Limb (tissue), 2 donors: ENCODE data around the gene TNFRSF1B.

Source experiments
- DNase-seq, 2 donors: peaks; one replicate each; pipeline ENCODE4 v3.0.0-alpha.2; 2016; ENCODE audit errors: extremely low spot score in 2 of 2

TNFRSF1B gene

DNA sequence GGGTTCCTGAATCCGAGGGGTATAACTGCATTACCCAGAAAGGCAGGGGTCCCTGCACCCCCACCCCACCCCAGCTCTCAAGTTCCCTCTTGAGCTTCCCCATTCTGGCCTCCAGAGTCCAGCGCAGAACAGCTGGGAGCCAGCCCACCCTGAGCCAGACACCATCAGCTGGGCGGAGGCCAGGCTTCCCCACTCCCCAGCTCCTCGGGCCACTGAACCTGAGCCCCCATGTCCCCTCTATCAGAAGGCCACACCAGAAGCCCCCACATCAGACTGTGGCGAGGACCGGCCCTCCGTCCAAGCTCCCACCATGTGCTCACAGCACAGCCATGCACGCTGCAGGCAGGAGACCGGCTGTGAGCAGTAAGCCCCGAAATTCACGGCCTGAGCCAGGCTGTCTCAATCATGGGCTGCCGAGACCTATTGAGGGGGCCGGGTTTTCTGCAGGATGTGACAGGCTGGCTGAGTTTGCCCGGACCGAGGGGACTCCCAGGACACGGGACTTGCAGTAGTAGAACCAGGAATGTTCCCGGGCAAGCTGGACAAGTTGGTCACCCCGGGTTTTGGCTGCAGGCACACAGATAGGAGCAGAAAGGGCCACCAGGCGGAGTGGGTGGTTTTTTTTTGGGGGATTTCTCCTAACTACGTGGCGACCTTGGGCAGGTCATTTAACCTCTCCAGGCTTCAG is 25.5 kb upstream of the TNFRSF1B start:
- DNase-seq = no peak

DNA sequence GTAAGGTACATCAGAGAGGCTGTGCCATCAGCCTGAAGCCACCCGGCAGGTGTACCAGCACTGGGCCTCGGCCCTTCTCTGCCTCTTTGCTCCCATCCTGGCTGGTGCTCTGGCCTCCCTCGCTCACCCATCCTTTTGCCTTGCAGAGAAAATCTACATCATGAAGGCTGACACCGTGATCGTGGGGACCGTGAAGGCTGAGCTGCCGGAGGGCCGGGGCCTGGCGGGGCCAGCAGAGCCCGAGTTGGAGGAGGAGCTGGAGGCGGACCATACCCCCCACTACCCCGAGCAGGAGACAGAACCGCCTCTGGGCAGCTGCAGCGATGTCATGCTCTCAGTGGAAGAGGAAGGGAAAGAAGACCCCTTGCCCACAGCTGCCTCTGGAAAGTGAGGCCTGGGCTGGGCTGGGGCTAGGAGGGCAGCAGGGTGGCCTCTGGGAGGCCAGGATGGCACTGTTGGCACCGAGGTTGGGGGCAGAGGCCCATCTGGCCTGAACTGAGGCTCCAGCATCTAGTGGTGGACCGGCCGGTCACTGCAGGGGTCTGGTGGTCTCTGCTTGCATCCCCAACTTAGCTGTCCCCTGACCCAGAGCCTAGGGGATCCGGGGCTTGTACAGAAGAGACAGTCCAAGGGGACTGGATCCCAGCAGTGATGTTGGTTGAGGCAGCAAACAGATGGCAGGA is 24.5 kb upstream of the TNFRSF1B start:
- DNase-seq = no peak

DNA sequence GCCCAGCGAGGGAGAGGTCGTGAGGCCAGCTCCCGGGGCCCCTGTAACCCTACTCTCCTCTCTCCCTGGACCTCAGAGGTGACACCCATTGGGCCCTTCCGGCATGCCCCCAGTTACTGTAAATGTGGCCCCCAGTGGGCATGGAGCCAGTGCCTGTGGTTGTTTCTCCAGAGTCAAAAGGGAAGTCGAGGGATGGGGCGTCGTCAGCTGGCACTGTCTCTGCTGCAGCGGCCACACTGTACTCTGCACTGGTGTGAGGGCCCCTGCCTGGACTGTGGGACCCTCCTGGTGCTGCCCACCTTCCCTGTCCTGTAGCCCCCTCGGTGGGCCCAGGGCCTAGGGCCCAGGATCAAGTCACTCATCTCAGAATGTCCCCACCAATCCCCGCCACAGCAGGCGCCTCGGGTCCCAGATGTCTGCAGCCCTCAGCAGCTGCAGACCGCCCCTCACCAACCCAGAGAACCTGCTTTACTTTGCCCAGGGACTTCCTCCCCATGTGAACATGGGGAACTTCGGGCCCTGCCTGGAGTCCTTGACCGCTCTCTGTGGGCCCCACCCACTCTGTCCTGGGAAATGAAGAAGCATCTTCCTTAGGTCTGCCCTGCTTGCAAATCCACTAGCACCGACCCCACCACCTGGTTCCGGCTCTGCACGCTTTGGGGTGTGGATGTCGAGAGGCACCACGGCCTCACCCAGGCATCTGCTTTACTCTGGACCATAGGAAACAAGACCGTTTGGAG is 23.7 kb upstream of the TNFRSF1B start:
- no peak for DNase-seq

DNA sequence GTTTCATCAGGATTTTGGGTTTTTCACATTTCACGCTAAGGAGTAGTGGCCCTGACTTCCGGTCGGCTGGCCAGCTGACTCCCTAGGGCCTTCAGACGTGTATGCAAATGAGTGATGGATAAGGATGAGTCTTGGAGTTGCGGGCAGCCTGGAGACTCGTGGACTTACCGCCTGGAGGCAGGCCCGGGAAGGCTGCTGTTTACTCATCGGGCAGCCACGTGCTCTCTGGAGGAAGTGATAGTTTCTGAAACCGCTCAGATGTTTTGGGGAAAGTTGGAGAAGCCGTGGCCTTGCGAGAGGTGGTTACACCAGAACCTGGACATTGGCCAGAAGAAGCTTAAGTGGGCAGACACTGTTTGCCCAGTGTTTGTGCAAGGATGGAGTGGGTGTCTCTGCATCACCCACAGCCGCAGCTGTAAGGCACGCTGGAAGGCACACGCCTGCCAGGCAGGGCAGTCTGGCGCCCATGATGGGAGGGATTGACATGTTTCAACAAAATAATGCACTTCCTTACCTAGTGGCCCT is 23.1 kb upstream of the TNFRSF1B start:
- DNase-seq = peak in 1 of 2 donors; percentile 21

DNA sequence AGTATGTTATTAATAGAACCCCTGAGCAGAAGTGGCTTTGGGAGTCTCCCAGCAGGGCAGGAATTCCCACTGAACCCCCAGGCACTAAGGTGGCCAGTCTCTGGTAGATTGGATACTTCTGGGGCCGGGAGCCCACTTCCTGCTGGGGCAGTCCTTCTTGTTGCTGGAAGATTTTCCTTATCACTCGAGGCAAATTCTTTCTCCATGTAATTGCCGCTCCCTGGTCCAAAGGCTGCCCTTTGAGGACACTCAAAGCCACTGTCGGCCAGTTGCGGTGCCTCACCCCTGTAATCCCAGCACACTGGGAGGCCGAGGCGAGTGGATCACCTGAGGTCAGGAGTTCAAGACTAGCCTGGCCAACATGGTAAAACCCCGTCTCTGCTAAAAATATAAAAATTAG is 22.6 kb upstream of the TNFRSF1B start:
- no peak for DNase-seq

DNA sequence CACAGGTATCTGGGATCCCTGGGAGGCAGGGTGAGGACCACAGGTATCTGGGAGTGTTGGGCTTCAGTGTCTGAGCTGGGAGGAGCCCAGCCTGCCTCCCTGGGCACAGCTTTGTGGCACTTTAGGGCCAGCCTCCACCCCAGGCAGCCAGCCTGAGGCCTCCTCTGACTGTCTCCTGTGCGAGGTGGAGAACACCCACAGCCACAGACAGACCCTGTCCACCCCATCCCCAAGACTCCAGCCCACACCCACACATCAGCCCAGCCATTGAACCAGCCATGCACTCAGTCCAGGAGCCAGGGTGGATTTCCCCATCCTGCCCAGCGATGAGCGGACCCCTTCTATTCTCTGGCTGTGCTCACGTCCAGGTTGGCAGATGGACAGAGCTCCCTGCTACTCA is 21.8 kb upstream of the TNFRSF1B start:
- DNase-seq = no peak

DNA sequence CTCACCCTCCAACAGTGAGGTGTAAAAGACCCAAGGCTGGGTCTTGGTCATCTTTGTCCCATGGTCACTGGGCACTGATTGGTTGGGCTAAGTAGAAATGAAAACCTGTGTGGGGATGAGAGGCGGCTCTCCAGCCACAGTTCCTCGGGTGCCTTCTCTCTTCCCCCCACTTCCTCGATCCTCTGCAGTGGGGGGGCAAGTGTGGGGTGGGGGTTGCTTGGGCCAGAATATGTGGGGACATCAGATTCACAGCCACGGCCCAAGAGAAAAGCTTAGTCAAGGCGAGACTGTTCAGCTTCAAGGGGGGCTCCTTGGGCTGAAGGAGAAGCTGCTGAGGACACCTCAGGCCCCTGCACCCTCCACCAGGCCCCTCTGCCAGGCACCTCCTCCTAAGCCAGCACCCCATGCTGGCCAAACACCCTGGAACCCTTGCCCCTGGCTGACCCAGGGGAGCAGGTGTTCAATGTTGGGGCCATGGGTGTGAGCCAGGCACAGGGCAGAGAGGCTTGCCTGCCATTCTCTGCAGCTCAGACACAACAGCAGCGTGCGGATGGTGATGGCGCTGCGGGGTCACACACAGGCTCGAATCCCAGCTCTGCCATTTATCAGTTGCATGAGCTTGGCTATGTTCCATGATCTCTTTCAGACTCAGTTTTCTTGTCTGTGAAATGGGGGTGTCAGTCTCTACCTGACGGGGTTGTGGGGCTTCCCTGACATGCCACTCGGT is 21.0 kb upstream of the TNFRSF1B start:
- no peak for DNase-seq

DNA sequence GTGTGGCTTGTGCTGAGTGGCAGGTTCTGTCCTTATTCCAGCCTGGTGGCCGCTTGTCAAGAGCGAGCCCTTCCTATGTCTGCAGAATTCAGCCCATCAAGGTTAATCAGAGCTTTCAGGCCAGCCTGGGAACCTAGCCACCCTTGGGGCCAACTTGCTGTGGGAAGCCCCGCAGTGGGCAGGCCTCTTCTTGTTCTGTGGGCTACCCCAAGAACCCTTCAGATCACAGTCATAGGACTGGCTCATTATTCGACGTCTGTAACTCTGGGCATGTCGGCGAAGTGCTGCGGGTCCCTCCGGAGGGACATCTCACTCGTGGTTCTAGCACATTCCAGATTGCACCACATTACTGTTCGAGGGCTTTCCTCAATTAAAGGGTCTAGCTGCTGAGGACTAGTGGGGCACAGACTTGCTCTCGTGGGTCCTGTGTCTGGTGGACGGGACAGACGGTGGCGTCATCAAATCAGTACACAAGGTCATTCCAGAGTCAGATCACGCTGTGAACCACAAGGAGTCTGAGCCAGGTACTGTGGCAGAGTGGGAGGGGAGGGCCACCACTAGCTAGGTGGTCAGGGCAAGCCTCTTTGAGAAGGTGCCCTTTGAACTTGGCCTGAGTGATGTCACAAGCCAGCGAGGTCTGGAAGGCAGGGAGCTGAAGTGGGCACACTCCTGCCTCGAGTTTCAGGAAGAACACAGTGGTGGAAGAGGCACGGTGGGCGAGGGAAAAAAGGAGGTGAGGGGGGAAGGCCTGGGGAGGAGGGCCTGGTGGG is 20.3 kb upstream of the TNFRSF1B start:
- DNase-seq = no peak

DNA sequence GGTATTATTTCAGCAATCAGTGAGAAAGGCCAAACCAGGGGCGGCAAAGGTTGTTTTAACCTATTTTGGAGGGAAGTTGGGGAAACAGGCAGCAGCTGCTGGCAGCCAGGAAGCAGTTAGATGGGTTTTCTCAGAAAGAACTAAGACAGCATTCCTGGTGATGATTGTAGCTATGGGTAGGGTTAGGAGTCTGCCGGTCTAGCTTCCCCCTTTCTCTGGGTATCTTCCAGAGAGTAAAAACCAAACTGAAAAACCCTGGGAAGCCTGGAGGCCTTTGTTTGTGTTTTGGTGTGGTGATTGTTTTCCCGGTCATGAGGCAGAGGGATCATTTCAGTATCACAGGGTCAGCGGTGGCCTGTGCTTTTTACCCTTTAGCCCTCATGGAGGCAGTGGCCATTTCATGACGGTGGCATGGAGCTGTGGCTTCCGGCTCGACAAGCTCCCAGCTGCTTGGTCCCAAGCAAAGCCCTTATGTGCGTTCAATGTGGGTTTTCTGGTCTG is 19.5 kb upstream of the TNFRSF1B start:
- DNase-seq = no peak

DNA sequence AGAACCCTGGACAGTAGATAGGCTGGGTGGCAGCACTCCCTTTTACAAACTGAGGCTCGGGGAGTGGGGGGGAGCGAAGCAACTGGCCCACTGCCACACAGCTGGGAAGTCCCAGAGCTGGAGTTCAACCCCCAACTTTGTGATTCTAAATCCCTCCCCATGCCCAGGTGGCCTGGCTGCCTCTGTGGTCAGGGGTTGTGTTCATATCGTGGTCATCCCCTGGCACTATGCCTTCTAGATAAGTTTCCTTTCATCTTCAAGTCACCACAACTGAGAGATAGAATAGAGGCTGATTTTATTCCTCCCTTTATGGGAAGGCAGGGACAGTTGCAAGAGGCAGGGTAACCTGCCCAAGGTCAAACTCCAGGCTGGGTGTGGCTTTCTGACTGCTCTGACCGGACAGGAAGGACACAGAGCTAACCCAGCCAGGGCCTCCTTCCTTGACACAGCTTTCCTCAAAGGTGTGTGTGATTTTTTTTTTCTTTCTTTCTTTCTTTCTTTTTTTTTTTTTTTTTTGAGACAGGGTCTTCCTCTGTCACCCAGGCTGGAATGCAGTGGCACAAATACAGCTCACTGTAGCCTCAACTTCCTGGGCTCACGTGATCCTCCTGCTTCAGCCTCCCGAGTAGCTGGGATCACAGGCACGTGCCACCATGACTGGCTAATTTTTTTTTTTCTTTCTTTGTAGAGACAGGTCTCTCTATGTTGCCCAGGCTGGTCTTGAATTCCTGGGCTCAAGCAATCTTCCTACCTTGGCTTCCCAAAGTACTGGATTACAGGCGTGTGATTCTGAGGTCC is 18.4 kb upstream of the TNFRSF1B start:
- no peak for DNase-seq

DNA sequence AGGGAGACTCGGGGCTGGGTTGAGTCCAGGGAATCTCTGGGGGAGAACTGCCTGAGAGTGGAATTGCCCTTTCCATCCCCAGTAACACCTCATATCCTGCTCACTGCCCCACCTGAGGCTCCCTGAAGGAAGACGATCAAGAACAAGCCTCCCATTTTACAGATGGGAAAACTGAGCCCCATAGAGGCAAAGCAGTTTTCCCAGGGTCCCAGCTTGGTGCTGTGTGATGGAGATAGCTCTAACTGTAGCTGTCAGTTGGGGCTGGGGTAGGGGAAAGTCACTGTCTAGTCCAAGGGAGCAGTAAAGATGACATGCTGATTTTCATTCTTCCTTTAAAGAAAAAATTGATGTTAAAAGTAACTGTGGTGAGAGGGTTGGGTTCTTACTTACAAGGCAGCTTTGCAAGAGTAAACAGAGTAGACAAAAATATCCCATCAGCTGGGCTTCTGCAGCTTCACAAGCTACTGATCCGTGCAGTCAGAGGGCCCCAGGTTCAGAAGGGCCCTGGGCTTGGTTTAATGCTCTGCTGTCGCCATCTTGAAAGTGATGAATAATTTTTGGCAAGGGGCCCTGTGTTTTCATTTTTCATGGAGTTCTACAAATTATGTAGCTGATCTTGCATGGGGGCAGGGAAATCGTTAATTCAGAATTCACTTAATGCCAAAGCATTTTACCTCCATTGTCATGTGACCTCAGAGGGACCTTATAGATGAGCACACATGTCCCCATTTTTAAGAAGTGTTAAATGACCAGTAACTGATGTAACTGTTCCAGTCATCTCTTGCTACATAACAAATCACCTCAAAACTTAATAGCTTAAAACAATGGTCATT is 17.6 kb upstream of the TNFRSF1B start:
- no peak for DNase-seq

DNA sequence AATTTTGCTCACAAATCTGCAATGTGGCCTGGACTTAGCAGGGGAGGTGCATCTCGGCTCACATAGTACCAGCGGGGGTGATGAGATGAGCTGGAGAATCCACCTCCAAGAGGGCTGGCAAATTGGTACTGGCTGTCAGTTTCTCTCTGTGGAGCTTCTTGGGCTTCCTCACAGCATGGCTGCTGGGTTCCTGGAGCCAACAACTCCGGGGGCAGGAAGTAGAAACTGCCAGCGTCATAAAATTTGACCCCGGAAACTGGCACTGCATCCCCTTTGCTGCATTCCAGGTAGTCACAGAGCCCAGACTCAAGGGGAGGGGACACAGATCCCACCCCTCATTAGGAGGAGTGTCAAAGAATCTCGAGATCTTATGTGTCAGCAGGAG is 17.0 kb upstream of the TNFRSF1B start:
- DNase-seq = no peak

DNA sequence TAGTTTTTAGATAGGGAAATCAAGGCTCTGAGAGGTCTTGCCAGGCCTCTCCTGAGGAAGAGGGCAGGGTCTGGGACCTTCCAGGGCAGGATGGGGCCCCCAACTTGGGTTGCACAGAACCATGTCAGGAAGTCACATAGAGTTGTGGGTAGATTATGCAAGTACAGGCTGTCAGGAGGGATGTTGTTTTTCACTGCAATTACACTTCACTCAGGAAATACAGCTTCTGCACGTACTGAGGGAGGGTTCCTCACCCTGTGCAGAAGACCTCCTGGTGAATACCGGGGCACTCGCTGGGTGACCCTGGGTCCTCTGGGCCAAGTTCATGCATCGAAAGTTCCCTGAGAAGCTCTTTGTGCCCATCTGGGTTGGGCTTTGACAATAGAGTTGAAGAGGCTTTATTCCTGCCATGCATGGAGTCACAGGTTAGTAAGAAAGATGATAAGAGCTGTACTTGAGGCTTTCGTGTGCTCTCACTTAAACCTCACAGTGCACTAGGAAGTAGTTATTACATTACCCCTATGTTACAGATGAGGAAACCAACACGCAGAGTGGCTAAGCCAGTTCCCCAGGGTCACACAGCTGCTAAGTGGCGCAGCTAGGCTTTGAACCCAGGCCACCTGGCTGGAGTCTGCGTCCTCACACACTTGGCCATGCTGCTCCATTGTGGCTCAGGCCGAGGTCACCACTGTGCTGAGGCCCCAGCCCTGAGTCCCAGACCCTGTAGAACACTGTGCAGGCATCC is 16.2 kb upstream of the TNFRSF1B start:
- no peak for DNase-seq

DNA sequence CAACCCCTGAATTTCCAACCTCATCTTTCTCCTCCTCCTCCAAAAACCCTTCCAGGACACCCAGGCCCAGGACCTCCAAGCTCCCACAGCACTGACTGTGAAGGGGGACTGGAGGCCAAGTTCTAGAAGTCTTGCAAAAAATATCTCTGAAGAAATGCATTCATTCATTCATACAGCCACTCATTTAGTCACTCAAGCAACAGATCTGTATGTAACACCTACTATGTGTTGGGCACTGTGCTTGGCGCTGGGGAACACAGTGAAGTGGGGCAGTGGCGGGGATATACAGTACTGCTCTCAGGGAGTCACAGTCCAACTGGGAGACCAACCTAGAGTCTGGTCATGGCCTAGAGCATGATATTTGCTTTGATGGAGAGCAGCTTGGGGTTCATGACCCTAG is 15.3 kb upstream of the TNFRSF1B start:
- no peak for DNase-seq

DNA sequence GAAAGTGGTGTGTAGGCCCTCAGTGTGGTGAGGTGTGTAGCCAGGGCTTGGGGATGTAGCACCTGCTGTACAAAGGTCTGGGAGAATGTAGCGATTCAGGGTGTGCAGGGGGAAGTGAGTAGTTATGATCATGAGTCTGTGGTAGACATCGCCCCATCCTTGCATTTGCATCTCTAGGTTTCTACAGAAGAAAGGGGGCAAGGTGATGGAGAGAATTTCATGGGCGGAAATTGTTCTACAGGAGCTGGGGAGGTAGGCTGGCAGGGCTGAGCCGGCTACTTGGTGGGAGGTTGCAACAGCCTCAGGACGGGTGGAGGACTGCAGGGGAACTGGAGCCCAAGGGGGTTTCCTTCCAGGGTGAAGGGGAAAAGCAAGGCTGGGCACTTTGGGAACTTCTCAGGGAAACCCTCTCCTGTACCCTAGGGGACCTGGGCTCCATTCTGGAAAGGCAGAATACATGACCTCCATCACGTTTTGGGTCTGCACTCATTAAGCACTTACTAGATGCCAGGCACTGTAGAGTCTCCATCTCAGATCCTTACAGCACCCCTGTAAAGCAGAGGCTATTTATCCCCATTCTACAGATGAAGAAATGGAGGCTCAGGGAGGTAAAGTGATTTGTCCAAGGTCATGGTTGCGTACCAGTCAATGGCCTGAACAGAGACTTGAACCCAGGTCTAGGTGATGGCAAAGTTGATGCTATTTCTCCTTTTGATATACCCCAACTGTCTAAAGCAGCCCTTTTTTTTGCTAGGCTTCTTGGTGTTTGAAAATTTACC is 14.5 kb upstream of the TNFRSF1B start:
- no peak for DNase-seq

DNA sequence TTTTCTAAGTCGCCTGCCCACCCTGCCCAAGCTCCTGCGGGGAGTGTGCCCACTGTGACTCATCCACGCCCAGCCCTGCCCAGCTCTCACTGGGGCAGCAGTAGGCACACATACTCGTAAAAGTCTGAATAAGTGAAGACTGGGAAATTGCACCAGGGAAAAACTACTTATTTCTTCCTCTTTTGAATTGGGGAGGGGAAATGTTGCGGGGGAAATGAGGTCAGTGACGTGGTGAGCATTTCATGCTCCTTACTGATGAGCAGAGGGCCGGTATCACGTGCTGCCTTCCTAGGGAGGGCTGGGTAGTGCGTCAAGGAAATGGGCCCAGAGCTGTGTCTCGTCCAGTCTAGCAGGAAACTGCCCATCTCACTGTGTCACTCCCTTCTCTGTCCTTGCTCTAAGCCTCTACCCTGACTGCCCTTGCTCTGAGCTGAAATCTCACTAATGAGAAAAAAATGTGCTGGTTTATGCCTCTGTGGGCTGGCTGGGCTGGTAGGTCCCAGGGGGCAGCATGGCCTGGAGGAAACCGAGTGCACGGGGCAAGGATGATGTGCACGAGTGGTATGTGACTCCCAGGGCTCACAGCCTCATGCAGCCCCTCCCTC is 13.5 kb upstream of the TNFRSF1B start:
- no peak for DNase-seq

DNA sequence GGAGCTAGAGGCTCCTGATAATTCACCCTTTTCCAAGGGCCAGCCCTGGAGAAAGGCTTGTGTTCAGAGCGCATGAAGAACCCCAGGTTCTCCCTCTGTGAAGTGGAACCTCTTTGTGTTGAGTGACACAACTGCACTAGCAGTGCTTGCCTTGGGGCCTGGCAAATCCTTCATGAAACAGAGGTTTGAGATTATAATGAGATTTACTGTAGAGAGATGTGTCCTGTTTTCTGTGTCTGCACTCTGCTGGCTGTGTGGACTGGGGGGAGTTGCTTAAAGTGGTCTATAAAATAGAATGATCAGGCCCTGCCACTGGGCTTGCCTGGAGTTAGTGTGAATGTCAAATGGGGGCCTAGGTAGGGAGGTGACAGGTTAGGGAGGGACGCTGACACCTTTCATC is 11.5 kb upstream of the TNFRSF1B start:
- no peak for DNase-seq
